Lung (tissue), 12 donors: ENCODE data around the gene TRIM66. TPM values are rescaled to one million over a fixed set of nuclear protein-coding genes. Genes with fewer than 3 reads are reported as not detected.

Experiments
- ATAC-seq: fragments of 200-7000 bp; cut with Tn5 transposase; one replicate; pipeline ENCODE4 v1.9.1; 2020; ENCODE audit warnings: moderate number of reproducible peaks; ENCODE audit not compliant: insufficient read depth, low FRiP score
- DNase-seq, 3 donors: peaks; one replicate each; pipeline ENCODE4 v3.0.0-alpha.2; 2013 to 2017
- H3K27ac ChIP-seq, 2 donors: one replicate each; pipeline ENCODE4 v1.5.1; 2013; ENCODE audit warnings: mild to moderate bottlenecking in 2 of 2, moderate library complexity in 2 of 2, control low read depth in 1 of 2, inconsistent platforms in 1 of 2, low read depth in 1 of 2, low read length in 1 of 2
- H3K27me3 ChIP-seq, 3 donors: one replicate each; pipeline ENCODE4 v1.5.1; 2013; ENCODE audit warnings: low read length in 2 of 3; ENCODE audit not compliant: control insufficient read depth in 3 of 3, insufficient read depth in 3 of 3
- H3K36me3 ChIP-seq, 4 donors: one replicate each; pipeline ENCODE4 v1.5.1; 2013; ENCODE audit warnings: low read length in 4 of 4, mild to moderate bottlenecking in 1 of 4, moderate library complexity in 1 of 4; ENCODE audit not compliant: control insufficient read depth in 4 of 4, insufficient read depth in 4 of 4
- H3K4me1 ChIP-seq, 5 donors: one replicate each; pipeline ENCODE4 v1.5.1; 2013; ENCODE audit warnings: low read length in 5 of 5, mild to moderate bottlenecking in 2 of 5, moderate library complexity in 1 of 5; ENCODE audit not compliant: control insufficient read depth in 5 of 5, insufficient read depth in 5 of 5
- H3K4me3 ChIP-seq: one replicate; pipeline ENCODE4 v1.5.1; 2013; ENCODE audit warnings: mild to moderate bottlenecking, control low read depth, moderate library complexity
- H3K9ac ChIP-seq, 2 donors: one replicate each; pipeline ENCODE4 v1.5.1; 2013; ENCODE audit warnings: low read length in 2 of 2, control low read depth in 1 of 2; ENCODE audit not compliant: insufficient read depth in 1 of 2
- H3K9me3 ChIP-seq, 4 donors: one replicate each; pipeline ENCODE4 v1.5.1; 2013; ENCODE audit warnings: low read length in 3 of 4, mild to moderate bottlenecking in 1 of 4, moderate library complexity in 1 of 4; ENCODE audit not compliant: control insufficient read depth in 4 of 4, insufficient read depth in 3 of 4
- WGBS, 2 donors: extraction: QIAGEN DNeasy Blood & Tissue Kit; methylation state at CpG; one replicate each; pipeline ENCODE4 v1.1.7; 2013; 5-methylcytosine and 5-hydroxymethylcytosine counted together
- polyA plus RNA-seq, 2 donors: library from polyadenylated mRNA; stranded (reverse); fragments of 200-250 nt; gene quantifications; one replicate each; pipeline ENCODE4 v1.2.1, GENCODE V29; 2013
- total RNA-seq, 2 donors: library from RNA; depleted of rRNA in 1 of 2; stranded (reverse); fragments of >200 nt in 1 of 2; gene quantifications; one replicate each; pipeline ENCODE4 v1.2.1, GENCODE V29; 2014 to 2021
- TF ChIP-seq, protein P1 (sequence below): IDR thresholded peaks from 2 replicates; pipeline ENCODE4 v1.5.1; 2012; ENCODE audit warnings: mild to moderate bottlenecking; ENCODE audit errors: control extremely low read depth, extremely low read depth
- donor health status: control.
- donor health status: control.
- donor health status: Bipolar disorder and iron deficiency.
- donor health status: healthy.
- donor health status: DM: yes; HTN: yes; CAD: no.

Gene TRIM66
- total and polyA plus RNA-seq, 4 donors, result 2.0 to 23.9 (median 11.3) TPM

DNA sequence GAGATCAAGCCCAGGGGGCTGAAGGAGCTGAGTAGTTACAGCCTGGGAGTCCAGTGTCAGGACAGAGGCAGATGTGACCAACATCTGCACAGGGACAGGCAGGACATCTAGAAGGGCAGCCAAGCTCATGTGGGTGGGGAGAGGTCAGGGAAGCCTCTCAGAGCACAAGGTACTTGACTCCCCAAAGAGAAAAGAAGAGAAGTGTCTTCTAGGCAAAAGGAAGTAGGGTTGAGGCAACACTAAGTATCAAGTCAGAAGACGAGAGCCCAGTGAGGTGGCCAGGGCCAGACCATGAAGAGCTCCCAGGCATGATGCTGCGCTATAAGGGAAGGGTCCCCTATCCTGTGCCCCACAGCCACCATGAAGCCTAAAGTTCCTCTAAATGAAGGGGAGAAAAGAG, 21.7 kb upstream of the TRIM66 start:
- TF ChIP-seq, protein P1, sequence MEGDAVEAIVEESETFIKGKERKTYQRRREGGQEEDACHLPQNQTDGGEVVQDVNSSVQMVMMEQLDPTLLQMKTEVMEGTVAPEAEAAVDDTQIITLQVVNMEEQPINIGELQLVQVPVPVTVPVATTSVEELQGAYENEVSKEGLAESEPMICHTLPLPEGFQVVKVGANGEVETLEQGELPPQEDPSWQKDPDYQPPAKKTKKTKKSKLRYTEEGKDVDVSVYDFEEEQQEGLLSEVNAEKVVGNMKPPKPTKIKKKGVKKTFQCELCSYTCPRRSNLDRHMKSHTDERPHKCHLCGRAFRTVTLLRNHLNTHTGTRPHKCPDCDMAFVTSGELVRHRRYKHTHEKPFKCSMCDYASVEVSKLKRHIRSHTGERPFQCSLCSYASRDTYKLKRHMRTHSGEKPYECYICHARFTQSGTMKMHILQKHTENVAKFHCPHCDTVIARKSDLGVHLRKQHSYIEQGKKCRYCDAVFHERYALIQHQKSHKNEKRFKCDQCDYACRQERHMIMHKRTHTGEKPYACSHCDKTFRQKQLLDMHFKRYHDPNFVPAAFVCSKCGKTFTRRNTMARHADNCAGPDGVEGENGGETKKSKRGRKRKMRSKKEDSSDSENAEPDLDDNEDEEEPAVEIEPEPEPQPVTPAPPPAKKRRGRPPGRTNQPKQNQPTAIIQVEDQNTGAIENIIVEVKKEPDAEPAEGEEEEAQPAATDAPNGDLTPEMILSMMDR, result no peak
- Histone ChIP-seq H3K9ac (no peak overlapping the region), H3K4me1 (peaks cover 0 to 10% (median 4%) of the 10 kb centered on the region in 5 donors), H3K36me3 (peaks cover 6 to 60% (median 50%) of the 10 kb centered on the region in 4 donors), H3K9me3 (no peaks in the 10 kb centered on the region), H3K27ac (no peak overlapping the region), H3K27me3 (no peaks in the 10 kb centered on the region), H3K4me3 (no peak overlapping the region)
- no peak for DNase-seq
- ATAC-seq, result no peak
- 82 to 87% methylated on average over 2 of the region's 2 CpGs for WGBS, 2 donors

DNA sequence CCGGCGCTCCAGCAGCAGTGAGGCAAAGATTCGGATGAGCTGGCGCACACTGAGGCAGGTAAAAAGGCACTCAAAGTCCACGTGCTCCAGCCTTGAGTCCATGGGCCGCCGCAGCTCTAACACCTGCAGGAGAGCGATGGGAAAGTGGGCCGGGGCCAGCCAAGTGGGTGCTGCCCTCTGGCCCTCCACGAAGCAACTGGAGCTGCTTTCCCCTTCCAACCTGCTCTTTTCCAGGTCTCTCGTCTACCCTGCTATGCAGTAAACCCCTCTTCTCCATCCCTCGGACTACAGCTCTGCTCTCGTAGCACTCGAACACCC, 20.1 kb upstream of the TRIM66 start:
- Histone ChIP-seq H3K27ac (no peak overlapping the region), H3K4me1 (peaks cover 0 to 6% (median 0%) of the 10 kb centered on the region in 5 donors), H3K27me3 (no peaks in the 10 kb centered on the region), H3K9me3 (no peaks in the 10 kb centered on the region), H3K4me3 (no peak overlapping the region), H3K9ac (no peak overlapping the region), H3K36me3 (peaks cover 9 to 57% (median 51%) of the 10 kb centered on the region in 4 donors)
- WGBS, 2 donors, result 94% methylated on average over 14 of the region's 14 CpGs
- no peak for DNase-seq
- no peak for ATAC-seq
- TF ChIP-seq, protein P1, result no peak

DNA sequence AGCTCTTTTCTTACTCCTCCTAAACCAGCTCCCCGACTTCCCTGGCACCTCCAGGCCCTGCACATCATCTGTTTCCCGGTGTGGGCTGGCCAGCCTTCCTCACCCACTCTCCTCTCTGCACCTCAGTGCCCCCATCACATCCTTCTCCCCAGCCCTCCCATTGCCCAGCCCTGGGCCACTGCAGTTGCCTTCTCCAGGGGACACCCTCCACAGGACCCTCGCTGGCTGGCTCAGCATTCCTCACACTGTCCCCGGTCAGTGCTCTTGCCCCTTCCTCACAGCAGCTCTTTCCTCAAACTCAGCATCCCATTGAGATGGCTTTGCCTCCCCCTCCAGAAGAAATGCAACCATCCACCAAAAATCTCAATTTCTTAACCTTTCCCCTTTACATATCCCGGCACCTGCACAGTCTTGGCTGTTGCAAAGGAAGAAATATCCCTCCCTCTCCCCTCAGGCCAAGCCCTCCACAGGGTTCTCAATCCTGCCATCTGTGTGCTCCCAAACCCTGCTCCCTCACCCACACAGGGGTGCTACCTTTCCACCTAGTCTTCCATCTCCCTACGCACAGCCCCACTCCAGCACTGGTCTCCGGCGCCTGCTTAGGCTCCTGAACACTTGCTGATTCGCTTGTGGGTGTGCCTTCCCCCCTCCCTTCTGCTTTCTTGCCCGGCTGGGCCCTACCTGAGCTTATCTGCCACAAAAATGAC, 19.6 kb upstream of the TRIM66 start:
- no peaks in the 10 kb centered on the region for H3K9me3 ChIP-seq
- ATAC-seq (no peak), DNase-seq (no peak)
- peaks cover 0 to 6% (median 0%) of the 10 kb centered on the region in 5 donors for H3K4me1 ChIP-seq
- TF ChIP-seq, protein P1, result no peak
- H3K27ac ChIP-seq, result no peak overlapping the region
- no peak overlapping the region for H3K4me3 ChIP-seq
- no peaks in the 10 kb centered on the region for H3K27me3 ChIP-seq
- WGBS, 2 donors, result 94 to 96% methylated on average over 10 of the region's 10 CpGs
- no peak overlapping the region for H3K9ac ChIP-seq
- H3K36me3 ChIP-seq, result peaks cover 14 to 59% (median 48%) of the 10 kb centered on the region in 4 donors
